ENCODE data around the gene NELFE. TPM values are rescaled to one million over a fixed set of nuclear protein-coding genes. Genes with fewer than 3 reads are reported as not detected.

NELFE gene
- total and polyA plus RNA-seq, 2 of the 13 experiments (the other 11 are each of a cell fraction or from before 2014, with no cell fraction given), result 51.3 to 69.8 TPM

DNA sequence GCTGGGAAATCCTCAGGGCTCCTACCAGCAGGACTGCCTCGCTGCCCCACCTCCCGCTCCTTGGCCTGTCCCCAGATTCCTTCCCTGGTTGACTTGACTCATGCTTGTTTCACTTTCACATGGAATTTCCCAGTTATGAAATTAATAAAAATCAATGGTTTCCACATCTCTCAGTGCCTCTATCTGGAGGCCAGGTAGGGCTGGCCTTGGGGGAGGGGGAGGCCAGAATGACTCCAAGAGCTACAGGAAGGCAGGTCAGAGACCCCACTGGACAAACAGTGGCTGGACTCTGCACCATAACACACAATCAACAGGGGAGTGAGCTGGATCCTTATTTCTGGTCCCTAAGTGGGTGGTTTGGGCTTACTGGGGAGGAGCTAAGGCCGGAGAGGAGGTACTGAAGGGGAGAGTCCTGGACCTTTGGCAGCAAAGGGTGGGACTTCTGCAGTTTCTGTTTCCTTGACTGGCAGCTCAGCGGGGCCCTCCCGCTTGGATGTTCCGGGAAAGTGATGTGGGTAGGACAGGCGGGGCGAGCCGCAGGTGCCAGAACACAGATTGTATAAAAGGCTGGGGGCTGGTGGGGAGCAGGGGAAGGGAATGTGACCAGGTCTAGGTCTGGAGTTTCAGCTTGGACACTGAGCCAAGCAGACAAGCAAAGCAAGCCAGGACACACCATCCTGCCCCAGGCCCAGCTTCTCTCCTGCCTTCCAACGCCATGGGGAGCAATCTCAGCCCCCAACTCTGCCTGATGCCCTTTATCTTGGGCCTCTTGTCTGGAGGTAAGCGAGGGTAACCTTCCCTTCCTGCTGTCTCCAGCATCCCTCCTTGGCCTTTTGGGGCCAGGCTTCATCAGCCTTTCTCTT is 13.0 kb downstream of the NELFE start, which contains the start of gene CFB (continued):
- TF ChIP-seq, protein P1, sequence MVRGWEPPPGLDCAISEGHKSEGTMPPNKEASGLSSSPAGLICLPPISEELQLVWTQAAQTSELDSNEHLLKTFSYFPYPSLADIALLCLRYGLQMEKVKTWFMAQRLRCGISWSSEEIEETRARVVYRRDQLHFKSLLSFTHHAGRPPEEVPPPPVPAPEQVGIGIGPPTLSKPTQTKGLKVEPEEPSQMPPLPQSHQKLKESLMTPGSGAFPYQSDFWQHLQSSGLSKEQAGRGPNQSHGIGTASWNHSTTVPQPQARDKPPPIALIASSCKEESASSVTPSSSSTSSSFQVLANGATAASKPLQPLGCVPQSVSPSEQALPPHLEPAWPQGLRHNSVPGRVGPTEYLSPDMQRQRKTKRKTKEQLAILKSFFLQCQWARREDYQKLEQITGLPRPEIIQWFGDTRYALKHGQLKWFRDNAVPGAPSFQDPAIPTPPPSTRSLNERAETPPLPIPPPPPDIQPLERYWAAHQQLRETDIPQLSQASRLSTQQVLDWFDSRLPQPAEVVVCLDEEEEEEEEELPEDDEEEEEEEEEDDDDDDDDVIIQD (CRISPR knock-in tag; IDR thresholded peaks at IDR 0.05; ENCODE audit: low read depth), result peak; percentile 57
- TF ChIP-seq, protein P2, sequence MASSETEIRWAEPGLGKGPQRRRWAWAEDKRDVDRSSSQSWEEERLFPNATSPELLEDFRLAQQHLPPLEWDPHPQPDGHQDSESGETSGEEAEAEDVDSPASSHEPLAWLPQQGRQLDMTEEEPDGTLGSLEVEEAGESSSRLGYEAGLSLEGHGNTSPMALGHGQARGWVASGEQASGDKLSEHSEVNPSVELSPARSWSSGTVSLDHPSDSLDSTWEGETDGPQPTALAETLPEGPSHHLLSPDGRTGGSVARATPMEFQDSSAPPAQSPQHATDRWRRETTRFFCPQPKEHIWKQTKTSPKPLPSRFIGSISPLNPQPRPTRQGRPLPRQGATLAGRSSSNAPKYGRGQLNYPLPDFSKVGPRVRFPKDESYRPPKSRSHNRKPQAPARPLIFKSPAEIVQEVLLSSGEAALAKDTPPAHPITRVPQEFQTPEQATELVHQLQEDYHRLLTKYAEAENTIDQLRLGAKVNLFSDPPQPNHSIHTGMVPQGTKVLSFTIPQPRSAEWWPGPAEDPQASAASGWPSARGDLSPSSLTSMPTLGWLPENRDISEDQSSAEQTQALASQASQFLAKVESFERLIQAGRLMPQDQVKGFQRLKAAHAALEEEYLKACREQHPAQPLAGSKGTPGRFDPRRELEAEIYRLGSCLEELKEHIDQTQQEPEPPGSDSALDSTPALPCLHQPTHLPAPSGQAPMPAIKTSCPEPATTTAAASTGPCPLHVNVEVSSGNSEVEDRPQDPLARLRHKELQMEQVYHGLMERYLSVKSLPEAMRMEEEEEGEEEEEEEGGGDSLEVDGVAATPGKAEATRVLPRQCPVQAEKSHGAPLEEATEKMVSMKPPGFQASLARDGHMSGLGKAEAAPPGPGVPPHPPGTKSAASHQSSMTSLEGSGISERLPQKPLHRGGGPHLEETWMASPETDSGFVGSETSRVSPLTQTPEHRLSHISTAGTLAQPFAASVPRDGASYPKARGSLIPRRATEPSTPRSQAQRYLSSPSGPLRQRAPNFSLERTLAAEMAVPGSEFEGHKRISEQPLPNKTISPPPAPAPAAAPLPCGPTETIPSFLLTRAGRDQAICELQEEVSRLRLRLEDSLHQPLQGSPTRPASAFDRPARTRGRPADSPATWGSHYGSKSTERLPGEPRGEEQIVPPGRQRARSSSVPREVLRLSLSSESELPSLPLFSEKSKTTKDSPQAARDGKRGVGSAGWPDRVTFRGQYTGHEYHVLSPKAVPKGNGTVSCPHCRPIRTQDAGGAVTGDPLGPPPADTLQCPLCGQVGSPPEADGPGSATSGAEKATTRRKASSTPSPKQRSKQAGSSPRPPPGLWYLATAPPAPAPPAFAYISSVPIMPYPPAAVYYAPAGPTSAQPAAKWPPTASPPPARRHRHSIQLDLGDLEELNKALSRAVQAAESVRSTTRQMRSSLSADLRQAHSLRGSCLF (CRISPR knock-in tag; IDR thresholded peaks at IDR 0.05; ENCODE audit: borderline replicate concordance), result no peak; the same call in 1 of the 2 replicates
- TF ChIP-seq PHF5A (CRISPR knock-in tag; IDR thresholded peaks at IDR 0.05; ENCODE audit: low read depth, unreplicated experiment) (peak; percentile 90), JDP2 (CRISPR knock-in tag; IDR thresholded peaks at IDR 0.05; ENCODE audit: borderline replicate concordance) (no peak), ZNF546 (CRISPR knock-in tag; conservative IDR thresholded peaks at IDR 0.05) (no peak), JUN (CRISPR knock-in tag; IDR thresholded peaks at IDR 0.05) (no peak), AHR (CRISPR knock-in tag; IDR thresholded peaks at IDR 0.05) (no peak; the same call in 1 of the 2 replicates), NFIC (IDR thresholded peaks at IDR 0.05; ENCODE audit: low read length) (peak; percentile 87), KDM4B (CRISPR knock-in tag; IDR thresholded peaks at IDR 0.05) (peak; percentile 13; the same call in 1 of the 2 replicates), PLRG1 (conservative IDR thresholded peaks at IDR 0.05) (no peak), U2AF1 (optimal IDR thresholded peaks at IDR 0.05; ENCODE audit: low read depth, low read length) (peak; percentile 72)
- TF ChIP-seq, protein P3, sequence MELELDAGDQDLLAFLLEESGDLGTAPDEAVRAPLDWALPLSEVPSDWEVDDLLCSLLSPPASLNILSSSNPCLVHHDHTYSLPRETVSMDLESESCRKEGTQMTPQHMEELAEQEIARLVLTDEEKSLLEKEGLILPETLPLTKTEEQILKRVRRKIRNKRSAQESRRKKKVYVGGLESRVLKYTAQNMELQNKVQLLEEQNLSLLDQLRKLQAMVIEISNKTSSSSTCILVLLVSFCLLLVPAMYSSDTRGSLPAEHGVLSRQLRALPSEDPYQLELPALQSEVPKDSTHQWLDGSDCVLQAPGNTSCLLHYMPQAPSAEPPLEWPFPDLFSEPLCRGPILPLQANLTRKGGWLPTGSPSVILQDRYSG (CRISPR knock-in tag; IDR thresholded peaks at IDR 0.05), result no peak
- TF ChIP-seq, protein P4, sequence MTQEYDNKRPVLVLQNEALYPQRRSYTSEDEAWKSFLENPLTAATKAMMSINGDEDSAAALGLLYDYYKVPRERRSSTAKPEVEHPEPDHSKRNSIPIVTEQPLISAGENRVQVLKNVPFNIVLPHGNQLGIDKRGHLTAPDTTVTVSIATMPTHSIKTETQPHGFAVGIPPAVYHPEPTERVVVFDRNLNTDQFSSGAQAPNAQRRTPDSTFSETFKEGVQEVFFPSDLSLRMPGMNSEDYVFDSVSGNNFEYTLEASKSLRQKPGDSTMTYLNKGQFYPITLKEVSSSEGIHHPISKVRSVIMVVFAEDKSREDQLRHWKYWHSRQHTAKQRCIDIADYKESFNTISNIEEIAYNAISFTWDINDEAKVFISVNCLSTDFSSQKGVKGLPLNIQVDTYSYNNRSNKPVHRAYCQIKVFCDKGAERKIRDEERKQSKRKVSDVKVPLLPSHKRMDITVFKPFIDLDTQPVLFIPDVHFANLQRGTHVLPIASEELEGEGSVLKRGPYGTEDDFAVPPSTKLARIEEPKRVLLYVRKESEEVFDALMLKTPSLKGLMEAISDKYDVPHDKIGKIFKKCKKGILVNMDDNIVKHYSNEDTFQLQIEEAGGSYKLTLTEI (CRISPR knock-in tag; conservative IDR thresholded peaks at IDR 0.05), result no peak
- TF ChIP-seq, protein P5, sequence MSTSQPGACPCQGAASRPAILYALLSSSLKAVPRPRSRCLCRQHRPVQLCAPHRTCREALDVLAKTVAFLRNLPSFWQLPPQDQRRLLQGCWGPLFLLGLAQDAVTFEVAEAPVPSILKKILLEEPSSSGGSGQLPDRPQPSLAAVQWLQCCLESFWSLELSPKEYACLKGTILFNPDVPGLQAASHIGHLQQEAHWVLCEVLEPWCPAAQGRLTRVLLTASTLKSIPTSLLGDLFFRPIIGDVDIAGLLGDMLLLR (CRISPR knock-in tag; IDR thresholded peaks at IDR 0.05), result no peak
- TF ChIP-seq, protein P6, sequence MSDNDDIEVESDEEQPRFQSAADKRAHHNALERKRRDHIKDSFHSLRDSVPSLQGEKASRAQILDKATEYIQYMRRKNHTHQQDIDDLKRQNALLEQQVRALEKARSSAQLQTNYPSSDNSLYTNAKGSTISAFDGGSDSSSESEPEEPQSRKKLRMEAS (IDR thresholded peaks at IDR 0.05), result peak; percentile 65
- TF ChIP-seq, protein P7, sequence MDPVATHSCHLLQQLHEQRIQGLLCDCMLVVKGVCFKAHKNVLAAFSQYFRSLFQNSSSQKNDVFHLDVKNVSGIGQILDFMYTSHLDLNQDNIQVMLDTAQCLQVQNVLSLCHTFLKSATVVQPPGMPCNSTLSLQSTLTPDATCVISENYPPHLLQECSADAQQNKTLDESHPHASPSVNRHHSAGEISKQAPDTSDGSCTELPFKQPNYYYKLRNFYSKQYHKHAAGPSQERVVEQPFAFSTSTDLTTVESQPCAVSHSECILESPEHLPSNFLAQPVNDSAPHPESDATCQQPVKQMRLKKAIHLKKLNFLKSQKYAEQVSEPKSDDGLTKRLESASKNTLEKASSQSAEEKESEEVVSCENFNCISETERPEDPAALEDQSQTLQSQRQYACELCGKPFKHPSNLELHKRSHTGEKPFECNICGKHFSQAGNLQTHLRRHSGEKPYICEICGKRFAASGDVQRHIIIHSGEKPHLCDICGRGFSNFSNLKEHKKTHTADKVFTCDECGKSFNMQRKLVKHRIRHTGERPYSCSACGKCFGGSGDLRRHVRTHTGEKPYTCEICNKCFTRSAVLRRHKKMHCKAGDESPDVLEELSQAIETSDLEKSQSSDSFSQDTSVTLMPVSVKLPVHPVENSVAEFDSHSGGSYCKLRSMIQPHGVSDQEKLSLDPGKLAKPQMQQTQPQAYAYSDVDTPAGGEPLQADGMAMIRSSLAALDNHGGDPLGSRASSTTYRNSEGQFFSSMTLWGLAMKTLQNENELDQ (CRISPR knock-in tag; IDR thresholded peaks at IDR 0.05; ENCODE audit: borderline replicate concordance), result peak; percentile 82; the same call in 1 of the 2 replicates
